SU-DHL-6 (cell line): Measurements from ENCODE around the gene B3GNT2.

Experiments used
- EZH2phosphoT487 ChIP-seq: fragments of 200-600 bp; sonication (generic), shearing (Covaris generic); conservative IDR thresholded peaks from 2 replicates; pipeline ENCODE4 v1.6.1; 2018; ENCODE audit warnings: mild to moderate bottlenecking, antibody characterized with exemption, low read length, moderate library complexity, mixed read lengths
- TF ChIP-seq, protein P1 (sequence below): fragments of 200-600 bp; sonication (generic); IDR thresholded peaks from one replicate; pipeline ENCODE4 v1.5.1; 2017; ENCODE audit warnings: antibody characterized with exemption, mild to moderate bottlenecking, low read length, moderate library complexity; ENCODE audit not compliant: insufficient read depth, poor library complexity, severe bottlenecking

DNA sequence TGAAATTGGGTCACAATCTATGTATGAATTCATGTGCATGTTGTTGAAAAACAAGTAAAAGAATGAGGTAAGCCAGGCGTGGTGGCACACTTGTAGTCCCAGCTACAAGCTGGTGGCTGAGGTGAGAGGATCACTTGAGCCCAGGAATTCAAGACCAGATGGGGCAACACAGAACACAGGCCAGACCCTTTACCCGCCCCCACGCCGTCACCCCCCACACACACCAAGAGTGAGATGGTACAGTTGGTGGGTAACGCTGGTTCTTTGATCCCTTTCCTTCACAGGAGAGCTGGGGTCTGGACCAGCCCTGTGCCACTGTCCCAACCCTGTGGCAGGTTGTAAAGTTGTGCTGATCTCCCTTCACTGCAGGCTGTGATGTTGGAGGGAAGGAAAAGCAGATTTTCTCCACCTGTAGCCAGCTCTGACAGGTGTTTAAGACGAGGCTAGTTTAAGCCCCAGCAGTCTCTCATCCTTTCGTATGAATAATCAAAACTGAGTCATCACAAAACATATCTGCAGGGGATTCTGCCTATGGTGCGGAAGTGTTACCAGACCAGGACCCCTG, 13.6 kb downstream of the B3GNT2 start:
- TF ChIP-seq EZH2phosphoT487 = no peak
- TF ChIP-seq, protein P1, sequence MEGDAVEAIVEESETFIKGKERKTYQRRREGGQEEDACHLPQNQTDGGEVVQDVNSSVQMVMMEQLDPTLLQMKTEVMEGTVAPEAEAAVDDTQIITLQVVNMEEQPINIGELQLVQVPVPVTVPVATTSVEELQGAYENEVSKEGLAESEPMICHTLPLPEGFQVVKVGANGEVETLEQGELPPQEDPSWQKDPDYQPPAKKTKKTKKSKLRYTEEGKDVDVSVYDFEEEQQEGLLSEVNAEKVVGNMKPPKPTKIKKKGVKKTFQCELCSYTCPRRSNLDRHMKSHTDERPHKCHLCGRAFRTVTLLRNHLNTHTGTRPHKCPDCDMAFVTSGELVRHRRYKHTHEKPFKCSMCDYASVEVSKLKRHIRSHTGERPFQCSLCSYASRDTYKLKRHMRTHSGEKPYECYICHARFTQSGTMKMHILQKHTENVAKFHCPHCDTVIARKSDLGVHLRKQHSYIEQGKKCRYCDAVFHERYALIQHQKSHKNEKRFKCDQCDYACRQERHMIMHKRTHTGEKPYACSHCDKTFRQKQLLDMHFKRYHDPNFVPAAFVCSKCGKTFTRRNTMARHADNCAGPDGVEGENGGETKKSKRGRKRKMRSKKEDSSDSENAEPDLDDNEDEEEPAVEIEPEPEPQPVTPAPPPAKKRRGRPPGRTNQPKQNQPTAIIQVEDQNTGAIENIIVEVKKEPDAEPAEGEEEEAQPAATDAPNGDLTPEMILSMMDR = no peak
